H1 (cell line): Measurements from ENCODE around the gene HSD11B1L. TPM values are rescaled to one million over a fixed set of nuclear protein-coding genes. Genes with fewer than 3 reads are reported as not detected.

Experiments used
- CTCF ChIA-PET: fragments of 300-600 bp; sonication (Branson Sonifier 250); formaldehyde crosslinking; loops from one replicate; lab custom pipeline; 2021; ENCODE audit not compliant: partially characterized antibody; lab: Charles Lee
- POLR2A ChIA-PET: fragments of 300-600 bp; sonication (Branson Sonifier 250); formaldehyde crosslinking; loops from one replicate; lab custom pipeline; 2021; ENCODE audit warnings: inconsistent platforms; ENCODE audit not compliant: partially characterized antibody; lab: Charles Lee
- DNase-seq, 2 experiments: peaks; one replicate each; pipeline versions ENCODE4 v3.0.0 to v3.0.0-alpha.2; 2010 to 2022; ENCODE audit warnings: low spot score in 2 of 2, low read depth in 1 of 2, mixed read lengths in 1 of 2
- FAIRE-seq: peaks from 2 replicates; lab custom pipeline; 2011; peaks lifted over from hg19 to GRCh38; lab: Jason Lieb, UNC
- H2AFZ ChIP-seq: 2 replicates; pipeline ENCODE4 v1.8.1; 2012; ENCODE audit warnings: low read length, inconsistent platforms
- H2AK5ac ChIP-seq: 2 replicates; pipeline ENCODE4 v1.6.1; 2013; ENCODE audit warnings: low read depth, low read length
- H2BK120ac ChIP-seq: replicated peaks from 2 replicates; pipeline ENCODE3; 2013; ENCODE audit warnings: low read depth, low read length, inconsistent platforms
- H2BK12ac ChIP-seq: 2 replicates; pipeline ENCODE4 v1.6.1; 2013; ENCODE audit warnings: low read depth, low read length
- H2BK15ac ChIP-seq: 2 replicates; pipeline ENCODE4 v1.6.1; 2013; ENCODE audit warnings: low read length
- H2BK20ac ChIP-seq: 2 replicates; pipeline ENCODE4 v1.6.1; 2013; ENCODE audit warnings: low read length
- H2BK5ac ChIP-seq: 2 replicates; pipeline ENCODE4 v1.6.1; 2013; ENCODE audit warnings: low read depth, low read length
- H3K14ac ChIP-seq: 2 replicates; pipeline ENCODE4 v1.6.1; 2013; ENCODE audit warnings: inconsistent platforms; ENCODE audit not compliant: insufficient read length
- H3K18ac ChIP-seq: 2 replicates; pipeline ENCODE4 v1.6.1; 2013; ENCODE audit warnings: low read length; ENCODE audit errors: extremely low read depth
- H3K23ac ChIP-seq: 2 replicates; pipeline ENCODE4 v1.6.1; 2013; ENCODE audit warnings: inconsistent platforms; ENCODE audit not compliant: insufficient read length
- H3K23me2 ChIP-seq: 2 replicates; pipeline ENCODE4 v1.6.1; 2013; ENCODE audit warnings: low read depth, low read length
- H3K27ac ChIP-seq: 2 replicates; pipeline ENCODE4 v1.6.1; 2011; ENCODE audit warnings: low read depth, low read length, inconsistent platforms
- H3K27me3 ChIP-seq, 4 experiments: replicated peaks in 1 of 4; 1 replicate in 1 of 4; 2 replicates in 3 of 4; pipeline versions ENCODE4 v1.6.1 to v1.8.1; 2011 to 2013; ENCODE audit warnings: low read length in 3 of 4, mild to moderate bottlenecking in 3 of 4, inconsistent platforms in 2 of 4, mixed read lengths in 2 of 4, moderate library complexity in 1 of 4; ENCODE audit not compliant: control insufficient read depth in 3 of 4, insufficient read depth in 3 of 4; ENCODE audit errors: extremely low read depth in 1 of 4
- H3K36me3 ChIP-seq, 4 experiments: 2 replicates each; pipeline versions ENCODE4 v1.6.1 to v1.8.1; 2011 to 2013; ENCODE audit warnings: mild to moderate bottlenecking in 4 of 4, low read length in 3 of 4, moderate library complexity in 2 of 4, control low read depth in 1 of 4, inconsistent platforms in 1 of 4; ENCODE audit not compliant: insufficient read depth in 4 of 4, control insufficient read depth in 2 of 4
- H3K4ac ChIP-seq: replicated peaks from 2 replicates; pipeline ENCODE3; 2013; ENCODE audit warnings: low read length, low read depth, mixed read lengths, inconsistent platforms; ENCODE audit not compliant: insufficient read length
- H3K4me1 ChIP-seq, 4 experiments: replicated peaks in 1 of 4; 1 replicate in 1 of 4; 2 replicates in 3 of 4; pipeline versions ENCODE4 v1.6.1 to v1.8.1; 2011 to 2013; ENCODE audit warnings: low read length in 3 of 4, inconsistent platforms in 2 of 4, mixed read lengths in 1 of 4; ENCODE audit not compliant: insufficient read depth in 4 of 4, control insufficient read depth in 3 of 4
- H3K4me2 ChIP-seq, 2 experiments: 2 replicates each; pipeline versions ENCODE4 v1.6.1 to v1.8.1; 2011 to 2013; ENCODE audit warnings: low read depth in 2 of 2, low read length in 2 of 2, control low read depth in 1 of 2, inconsistent platforms in 1 of 2, mild to moderate bottlenecking in 1 of 2; ENCODE audit not compliant: insufficient read depth in 1 of 2
- H3K4me3 ChIP-seq, 4 experiments: fragments of 200-600, 300-600 bp in 1 of 4; sonication (generic), shearing (Covaris generic), sonication (Bioruptor Twin) in 1 of 4; 2 replicates each; pipeline versions ENCODE4 v1.5.1 to v1.8.1; 2011 to 2016; ENCODE audit warnings: low read length in 4 of 4, low read depth in 3 of 4, control low read depth in 2 of 4, inconsistent platforms in 2 of 4, mild to moderate bottlenecking in 2 of 4, mixed read lengths in 1 of 4, moderate library complexity in 1 of 4; ENCODE audit not compliant: insufficient read depth in 2 of 4; ENCODE audit errors: extremely low read depth in 1 of 4
- H3K56ac ChIP-seq: replicated peaks from 2 replicates; pipeline ENCODE3; 2013; ENCODE audit warnings: low read depth, mild to moderate bottlenecking, mixed read lengths, low read length, inconsistent platforms; ENCODE audit not compliant: insufficient read length
- H3K79me1 ChIP-seq: 2 replicates; pipeline ENCODE4 v1.6.1; 2013; ENCODE audit warnings: low read depth, low read length, control low read depth
- H3K79me2 ChIP-seq, 2 experiments: 2 replicates each; pipeline versions ENCODE4 v1.6.1 to v1.8.1; 2012 to 2013; ENCODE audit warnings: low read length in 2 of 2, mild to moderate bottlenecking in 2 of 2, inconsistent platforms in 1 of 2; ENCODE audit not compliant: insufficient read depth in 2 of 2, control insufficient read depth in 1 of 2
- H3K9ac ChIP-seq, 4 experiments: replicated peaks in 1 of 4; 1 replicate in 1 of 4; 2 replicates in 3 of 4; pipeline versions ENCODE4 v1.6.1 to v1.8.1; 2011 to 2013; ENCODE audit warnings: low read depth in 3 of 4, low read length in 3 of 4, control low read depth in 2 of 4, mild to moderate bottlenecking in 2 of 4, moderate library complexity in 2 of 4, inconsistent platforms in 1 of 4; ENCODE audit errors: extremely low read depth in 1 of 4
- H3K9me3 ChIP-seq, 2 experiments: 2 replicates each; pipeline versions ENCODE4 v1.6.1 to v1.8.1; 2012 to 2013; ENCODE audit warnings: mild to moderate bottlenecking in 2 of 2, moderate library complexity in 2 of 2, control low read depth in 1 of 2, inconsistent platforms in 1 of 2, low read depth in 1 of 2, low read length in 1 of 2, mixed read lengths in 1 of 2; ENCODE audit not compliant: insufficient read depth in 2 of 2
- H4K20me1 ChIP-seq, 2 experiments: replicated peaks in 1 of 2; 2 replicates each; pipeline versions ENCODE3 to v1.8.1; 2011 to 2013; ENCODE audit warnings: inconsistent platforms in 2 of 2, low read length in 2 of 2, mild to moderate bottlenecking in 1 of 2; ENCODE audit not compliant: insufficient read depth in 2 of 2, control insufficient read depth in 1 of 2
- H4K5ac ChIP-seq: 2 replicates; pipeline ENCODE4 v1.6.1; 2013; ENCODE audit warnings: low read length, low read depth, mixed read lengths, inconsistent platforms; ENCODE audit not compliant: insufficient read length
- H4K8ac ChIP-seq: 2 replicates; pipeline ENCODE4 v1.8.0; 2013; ENCODE audit warnings: mild to moderate bottlenecking, moderate library complexity, low read length, inconsistent platforms; ENCODE audit not compliant: insufficient read depth; ENCODE audit errors: extremely low read depth
- H4K91ac ChIP-seq: replicated peaks from 2 replicates; pipeline ENCODE3; 2013; ENCODE audit warnings: low read length, mixed read lengths, inconsistent platforms; ENCODE audit not compliant: insufficient read length
- CHD2 ChIP-seq: IDR thresholded peaks from 2 replicates; pipeline ENCODE4 v1.6.1; 2012; ENCODE audit warnings: low read length, improper control_type of control experiment
- EGR1 ChIP-seq: IDR thresholded peaks from 2 replicates; pipeline ENCODE4 v1.6.1; 2011; ENCODE audit warnings: low read depth, low read length, borderline replicate concordance
- JUN ChIP-seq: IDR thresholded peaks from 2 replicates; pipeline ENCODE4 v1.6.1; 2011; ENCODE audit warnings: low read depth, mild to moderate bottlenecking, improper control_type of control experiment, low read length
- JUND ChIP-seq: IDR thresholded peaks from 2 replicates; pipeline ENCODE4 v1.6.1; 2011; ENCODE audit warnings: mild to moderate bottlenecking, improper control_type of control experiment, low read length
- NANOG ChIP-seq: IDR thresholded peaks from 2 replicates; pipeline ENCODE4 v1.6.1; 2011; ENCODE audit warnings: low read length, low read depth, mild to moderate bottlenecking, inconsistent platforms; ENCODE audit not compliant: insufficient read depth, poor library complexity, severe bottlenecking
- POLR2A ChIP-seq, 2 experiments: IDR thresholded peaks; 1 replicate in 1 of 2; 2 replicates in 1 of 2; pipeline ENCODE4 v1.6.1; 2011; ENCODE audit warnings: low read depth in 2 of 2, low read length in 2 of 2, mild to moderate bottlenecking in 2 of 2; ENCODE audit errors: control extremely low read depth in 1 of 2
- RXRA ChIP-seq: IDR thresholded peaks from 2 replicates; pipeline ENCODE4 v1.6.1; 2011; ENCODE audit warnings: low read depth, mild to moderate bottlenecking, low read length, moderate library complexity; ENCODE audit not compliant: insufficient read depth
- SIN3A ChIP-seq, 2 experiments: IDR thresholded peaks in 1 of 2; conservative IDR thresholded peaks in 1 of 2; 2 replicates each; pipeline ENCODE4 v1.6.1; 2011 to 2012; ENCODE audit warnings: low read length in 2 of 2, improper control_type of control experiment in 1 of 2, low read depth in 1 of 2, mild to moderate bottlenecking in 1 of 2
- SP4 ChIP-seq: IDR thresholded peaks from 2 replicates; pipeline ENCODE4 v1.6.1; 2012; ENCODE audit warnings: low read length, inconsistent platforms
- TEAD4 ChIP-seq: IDR thresholded peaks from 2 replicates; pipeline ENCODE4 v1.6.1; 2012; ENCODE audit warnings: low read depth, low read length, inconsistent platforms, mixed read lengths
- WGBS, 2 experiments: shearing (Covaris generic) in 1 of 2; methylation state at CpG; one replicate each; pipeline versions ENCODE4 v1.1.6 to v1.1.7; 2013 to 2015; ENCODE audit warnings: low lambda C conversion rate in 2 of 2, mixed read lengths in 2 of 2, inconsistent platforms in 1 of 2, low coverage in 1 of 2, missing lambda C conversion rate in 1 of 2; ENCODE audit not compliant: insufficient replicate concordance in 2 of 2, insufficient coverage in 1 of 2, insufficient read length in 1 of 2; ENCODE audit errors: extremely low coverage in 1 of 2, missing lambda C conversion rate in 1 of 2; 5-methylcytosine and 5-hydroxymethylcytosine counted together
- polyA plus RNA-seq, 7 experiments: library from polyadenylated mRNA; depleted of rRNA in 3 of 7; stranded (reverse) in 5 of 7; unstranded in 2 of 7; fragments of >200 nt in 5 of 7; fragments of 200-250 nt in 2 of 7; gene quantifications; 1 replicate in 5 of 7; 2 replicates in 1 of 7; 4 replicates in 1 of 7; pipeline versions ENCODE4 v1.2.1 to v1.2.3, GENCODE V29; 2011 to 2013; ENCODE audit warnings: missing spikeins in 2 of 7, mixed read lengths in 2 of 7
- total RNA-seq: library from RNA; stranded (reverse); fragmentation: NEBNext Ultra II Directional; extraction: Animal tissue kit (Norgen Biotek cat#: 25700); gene quantifications from 2 replicates; pipeline ENCODE4 v1.2.1, GENCODE V29; 2021

The HSD11B1L gene
- total and polyA plus RNA-seq, 2 of the 8 experiments (the other 6 are each of a cell fraction or from before 2014, with no cell fraction given), result 8.2 to 20.6 TPM

- Histone ChIP-seq H3K4me1 (no peaks in the 10 kb centered on the region), H2BK20ac (no peak overlapping the region), H2BK12ac (no peak overlapping the region), H2AFZ (no peak overlapping the region), H3K4me3 (no peak overlapping the region), H3K36me3 (peaks cover 36 to 61% (median 55%) of the 10 kb centered on the region in 4 experiments), H3K9me3 (no peaks in the 10 kb centered on the region), H3K9ac (no peak overlapping the region), H3K56ac (no peak overlapping the region), H3K23ac (no peak overlapping the region), H4K20me1 (peaks cover 7 to 24% of the 10 kb centered on the region in 2 experiments), H3K4ac (no peak overlapping the region), H3K23me2 (no peaks in the 10 kb centered on the region), H3K27ac (no peak overlapping the region), H3K79me2 (peaks cover 8 to 20% of the 10 kb centered on the region in 2 experiments), H2BK5ac (no peak overlapping the region), H4K5ac (no peak overlapping the region), H4K91ac (no peak overlapping the region), H2BK120ac (no peak overlapping the region), H3K18ac (no peak overlapping the region), H3K14ac (no peak overlapping the region), H3K4me2 (no peak overlapping the region), H3K79me1 (peaks cover 5% of the 10 kb centered on the region; the same call in 1 of the 2 replicates), H4K8ac (no peak overlapping the region), H2BK15ac (no peak overlapping the region), H2AK5ac (no peak overlapping the region), H3K27me3 (no peaks in the 10 kb centered on the region)
- FAIRE-seq (no peak), DNase-seq (no peak)
- WGBS, 2 experiments, result 90% methylated on average over 18 of the region's 25 CpGs; no CpG with 5 or more reads in 1 of the 2 experiments
- ChIA-PET POLR2A (interaction anchor here (0.7 to 22.4 kb wide), 8 partner anchors 7 to 89 kb away, joined by 3 to 620 read pairs (median 4); partner anchors contain the start of genes CATSPERD, DUS3L, LONP1 and RPL36), CTCF (interaction anchor here (1.3 to 2.4 kb wide), 4 partner anchors 10 to 83 kb away, joined by 3 to 9 read pairs (median 6); partner anchors contain the start of genes CATSPERD and RPL36)
- TF ChIP-seq TEAD4 (no peak), SP4 (no peak), EGR1 (no peak), JUN (no peak), JUND (no peak), CHD2 (no peak), NANOG (no peak), POLR2A (IDR thresholded peaks at IDR 0.05; ENCODE audit: control extremely low read depth in 1 of 2, low read depth in 2 of 2, low read length in 2 of 2) (no peak), SIN3A (conservative IDR thresholded peaks at IDR 0.05 in 1 of 2, IDR thresholded peaks at IDR 0.05 in 1 of 2; ENCODE audit: low read depth in 1 of 2, low read length in 2 of 2) (no peak), RXRA (no peak)
These were observed 30.9 kb downstream of the HSD11B1L start for GRCh38 chr19:5711713-5712161.
